Activated naive CD4-positive, alpha-beta T cell treated with Interleukin-2 at 50 U/mL for 16 hours (primary cell): ENCODE measurements around the gene RBM17.
"Not testable (repeated sequence)": the region's sequence is repeated elsewhere in the genome, so short reads cannot be mapped to it uniquely, and the experiment has no call there.

ENCODE experiments used
- DNase-seq: peaks from one replicate; pipeline ENCODE4 v3.0.0-alpha.2; 2020

Gene RBM17

GRCh38 chr10:6056411-6057135, 32.3 kb upstream of the RBM17 start:
- DNase-seq = no peak

- DNase-seq = no peak
Observed at GRCh38 chr10:6058682-6059475, 30.0 kb upstream of the RBM17 start.

- DNase-seq = no peak
Observed at GRCh38 chr10:6059506-6059905, 29.3 kb upstream of the RBM17 start.

DNA sequence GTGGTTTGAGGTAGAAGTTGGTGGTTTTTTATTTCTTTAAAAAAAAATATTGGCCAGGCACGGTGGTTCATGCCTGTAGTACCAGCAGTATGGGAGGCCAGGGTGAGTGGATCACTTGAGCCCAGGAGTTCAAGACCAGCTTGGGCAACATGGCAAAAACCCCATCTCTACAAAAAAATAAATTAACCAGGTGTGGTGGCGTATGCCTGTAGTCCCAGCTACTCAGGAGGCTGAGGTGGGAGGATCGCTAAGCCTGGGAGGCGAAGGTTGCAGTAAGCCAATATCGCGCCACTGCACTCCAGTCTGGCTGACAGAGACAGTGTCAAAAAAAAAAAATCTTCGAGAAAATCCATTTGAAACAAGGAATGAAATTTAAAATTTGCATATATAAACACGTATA, 27.8 kb upstream of the RBM17 start:
- DNase-seq = peak; percentile 39

GRCh38 chr10:6062101-6062771, 26.6 kb upstream of the RBM17 start, which contains the start of gene IL2RA:
Gene IL2RA, minus strand, starts transcription at chr10:6062367. Its CDS starts 216 bp downstream, at chr10:6062151.
- peak; percentile 82 for DNase-seq

- no peak for DNase-seq
Observed at GRCh38 chr10:6064119-6064518, 24.7 kb upstream of the RBM17 start.

DNA sequence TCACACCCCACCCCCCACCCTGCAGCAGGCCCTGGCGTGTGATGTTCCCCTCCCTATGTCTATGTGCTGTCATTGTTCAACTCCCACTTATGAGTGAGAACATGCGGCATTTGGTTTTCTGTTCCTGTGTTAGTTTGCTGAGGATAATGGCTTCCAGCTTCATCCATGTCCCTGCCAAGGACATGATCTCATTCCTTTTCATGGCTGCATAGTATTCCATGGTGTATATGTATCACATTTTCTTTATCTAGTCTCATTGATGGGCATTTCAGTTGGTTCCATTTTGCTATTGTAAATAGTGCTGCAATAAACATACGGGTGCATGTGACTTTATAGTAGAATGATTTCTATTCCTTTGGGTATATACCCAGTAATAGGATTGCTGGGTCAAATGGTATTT, 24.1 kb upstream of the RBM17 start:
- DNase-seq = not testable (repeated sequence)

- no peak for DNase-seq
Observed at GRCh38 chr10:6065406-6065805, 23.4 kb upstream of the RBM17 start.

DNA sequence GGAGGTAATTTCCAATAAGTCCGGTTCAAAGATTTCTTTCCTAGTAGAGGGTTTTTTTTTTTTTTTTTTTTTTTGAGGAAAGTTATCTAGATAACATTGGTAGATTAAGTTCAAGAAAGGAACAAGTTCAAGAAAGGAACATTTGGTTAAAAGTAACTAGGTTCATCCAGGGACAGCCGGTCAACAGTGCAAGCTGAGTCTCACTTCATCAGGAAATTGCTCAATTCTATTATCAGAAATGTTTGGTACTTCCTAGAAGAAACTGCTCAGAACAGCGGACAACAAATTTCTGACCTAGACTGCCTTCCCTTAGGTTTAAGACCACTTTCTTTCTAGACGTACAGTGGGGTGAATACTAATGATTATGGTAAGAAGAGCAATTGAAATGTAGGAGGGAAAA, 23.0 kb upstream of the RBM17 start:
- DNase-seq = no peak

DNA sequence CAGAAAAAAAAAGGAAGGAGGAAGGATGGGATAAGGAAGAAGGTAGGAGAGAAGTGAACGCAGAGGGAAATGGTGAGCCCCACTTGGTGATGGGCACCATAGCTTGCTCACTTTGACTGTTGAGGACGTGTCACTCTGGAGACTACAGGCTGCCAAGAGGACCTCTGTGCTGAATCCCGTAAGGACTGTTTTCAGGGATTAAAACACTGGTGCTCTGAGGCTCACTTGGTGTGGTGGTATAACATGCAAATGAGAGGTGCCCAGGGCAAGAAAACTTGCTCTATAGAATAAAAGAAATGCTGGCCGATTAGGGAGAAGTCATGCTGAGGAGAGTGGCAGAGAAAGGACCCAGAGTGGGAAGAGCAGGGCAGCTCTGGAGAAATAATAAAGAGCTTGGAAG, 21.4 kb upstream of the RBM17 start:
- no peak for DNase-seq

GRCh38 chr10:6068006-6068405, 20.8 kb upstream of the RBM17 start:
- DNase-seq = no peak

- DNase-seq = no peak
Observed at GRCh38 chr10:6068422-6068821, 20.4 kb upstream of the RBM17 start.

GRCh38 chr10:6069081-6069931, 19.5 kb upstream of the RBM17 start:
- no peak for DNase-seq

DNA sequence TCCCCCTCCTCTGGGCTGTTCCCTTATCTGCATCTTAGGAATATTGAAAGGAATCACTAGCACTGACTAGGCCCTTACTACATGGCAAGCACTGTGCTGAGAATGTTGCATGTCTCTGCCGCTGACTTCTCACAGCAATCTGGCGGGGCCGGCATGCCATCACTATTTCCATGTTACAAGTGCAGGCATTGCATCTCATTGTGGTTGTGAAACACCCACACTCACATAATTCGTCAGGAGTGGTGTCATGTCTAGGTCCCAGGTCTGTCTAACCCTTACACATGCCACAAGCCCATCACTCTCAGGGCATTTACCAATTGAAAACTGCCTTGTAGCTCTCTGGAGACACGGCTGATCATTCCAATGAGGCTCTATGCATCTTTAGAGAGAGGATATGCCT, 18.2 kb upstream of the RBM17 start:
- peak; percentile 78 for DNase-seq

DNA sequence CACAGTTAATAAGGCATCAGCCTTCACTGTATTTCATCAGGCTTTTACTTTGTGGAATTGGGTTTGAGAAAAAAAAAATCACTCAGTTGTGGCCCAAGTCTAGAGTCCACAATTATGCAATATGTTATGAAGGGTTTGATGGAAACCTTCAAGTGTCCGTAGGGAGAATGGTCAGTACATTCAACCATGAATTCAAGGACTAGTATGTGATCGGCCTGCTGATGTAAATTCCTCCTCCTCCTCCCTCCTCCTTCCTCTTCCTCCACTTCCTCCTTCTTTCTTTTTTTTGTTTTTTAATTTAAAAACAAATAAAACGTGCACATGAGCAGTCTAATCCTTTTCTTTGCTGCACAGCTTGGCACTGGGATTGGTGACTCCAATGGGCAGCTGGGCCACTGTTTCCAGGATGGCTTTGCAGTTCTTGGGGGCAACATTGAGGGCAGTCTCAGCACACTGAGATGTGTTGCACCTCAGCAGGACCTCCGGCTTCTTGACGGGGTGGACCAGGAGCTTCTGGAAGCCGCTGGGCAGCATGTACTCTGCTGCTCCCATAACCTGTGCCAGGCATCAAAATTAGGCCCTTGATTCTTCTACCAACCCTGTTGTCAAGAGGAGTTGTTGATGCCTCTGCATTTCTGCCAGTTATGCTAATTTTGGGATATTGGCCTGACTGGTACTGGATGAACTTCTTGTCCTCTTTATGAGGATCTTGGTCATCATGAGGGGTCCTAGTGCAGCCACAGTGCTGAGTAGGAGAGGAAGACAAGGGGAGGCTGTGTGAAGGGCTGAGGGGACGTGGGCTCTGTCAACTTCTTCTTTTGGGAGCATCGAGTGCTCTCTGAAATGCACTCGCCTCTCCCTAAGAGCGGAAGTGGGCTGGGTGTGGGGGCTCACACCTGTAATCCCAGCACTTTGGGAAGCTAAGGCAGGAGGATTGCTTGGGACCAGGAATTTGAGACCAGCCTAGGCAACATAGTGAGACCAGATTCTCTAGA, 17.4 kb upstream of the RBM17 start:
- no peak for DNase-seq

DNA sequence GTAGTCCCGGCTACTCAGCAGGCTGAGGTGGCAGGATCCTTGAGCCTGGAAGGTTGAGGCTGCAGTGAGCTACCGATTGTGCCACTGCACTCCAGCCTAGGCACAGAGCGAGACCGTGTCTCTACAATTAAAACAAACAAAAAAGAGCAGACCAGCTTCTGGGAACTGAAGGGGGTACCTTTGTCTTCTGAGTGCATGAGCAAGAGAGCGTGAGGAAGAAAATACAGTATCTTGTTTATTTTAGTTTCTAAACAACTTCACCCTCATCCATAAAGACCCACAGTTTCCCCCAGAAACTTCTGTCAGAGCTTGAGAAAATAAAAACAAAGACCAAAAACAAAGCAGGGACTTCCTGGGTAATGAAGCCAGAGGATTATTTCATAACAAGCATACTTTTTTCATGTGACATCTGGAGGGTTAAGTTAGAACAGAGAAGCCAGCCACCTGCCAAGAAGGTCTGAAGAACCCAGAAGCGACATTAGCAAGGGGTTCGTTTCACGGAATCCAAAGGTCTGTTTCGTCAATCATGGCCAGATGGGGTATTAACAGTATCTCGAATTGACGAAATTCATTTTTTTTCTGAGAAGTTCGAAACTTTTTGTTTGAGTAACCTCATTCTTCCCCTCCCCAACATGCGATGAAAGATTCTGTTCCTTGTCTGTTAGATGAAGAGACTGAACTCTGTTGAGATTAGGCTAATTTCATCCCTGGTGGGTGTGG, 16.5 kb upstream of the RBM17 start:
- DNase-seq = peak; percentile 58

DNA sequence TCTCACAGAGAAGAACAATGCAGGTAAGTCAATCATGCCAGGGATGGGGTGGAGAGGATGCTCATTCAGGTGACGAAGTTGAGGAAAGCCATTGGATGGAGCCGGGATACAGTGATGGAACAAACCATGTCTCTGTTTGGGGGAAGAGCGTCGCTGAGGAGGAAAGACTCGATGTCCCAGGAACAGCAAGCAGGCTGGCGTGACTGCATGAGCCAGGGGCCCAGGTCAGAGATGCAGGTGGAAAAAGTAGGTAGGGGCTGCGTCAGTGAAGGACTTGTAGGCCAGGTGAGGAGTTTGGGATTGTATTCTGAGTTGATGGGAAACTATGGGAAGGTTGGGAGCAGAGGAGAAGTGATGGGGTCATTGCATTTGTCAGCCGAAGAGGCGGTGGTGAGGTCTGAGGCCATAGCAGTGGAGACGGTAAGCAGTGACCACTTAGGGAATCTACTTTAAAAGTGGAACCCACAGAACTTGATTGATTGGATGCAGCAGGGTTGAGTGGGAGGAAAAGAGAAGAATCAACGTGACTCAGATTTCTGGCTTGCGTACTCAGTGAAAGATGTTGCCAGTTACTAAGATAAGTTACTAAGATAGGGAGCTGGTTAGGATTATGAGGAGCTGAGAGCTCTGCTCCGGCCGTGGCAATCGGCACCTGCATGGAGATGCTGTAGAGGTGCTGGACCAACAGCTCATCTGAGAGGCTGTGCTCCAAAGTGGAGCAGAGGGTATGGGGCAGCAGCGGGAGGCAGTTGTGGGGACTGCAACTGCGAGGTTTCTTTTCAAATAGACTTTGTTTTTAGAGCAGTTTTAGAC, 14.1 kb upstream of the RBM17 start:
- DNase-seq = no peak

GRCh38 chr10:6077071-6077675, 11.7 kb upstream of the RBM17 start:
- no peak for DNase-seq

DNA sequence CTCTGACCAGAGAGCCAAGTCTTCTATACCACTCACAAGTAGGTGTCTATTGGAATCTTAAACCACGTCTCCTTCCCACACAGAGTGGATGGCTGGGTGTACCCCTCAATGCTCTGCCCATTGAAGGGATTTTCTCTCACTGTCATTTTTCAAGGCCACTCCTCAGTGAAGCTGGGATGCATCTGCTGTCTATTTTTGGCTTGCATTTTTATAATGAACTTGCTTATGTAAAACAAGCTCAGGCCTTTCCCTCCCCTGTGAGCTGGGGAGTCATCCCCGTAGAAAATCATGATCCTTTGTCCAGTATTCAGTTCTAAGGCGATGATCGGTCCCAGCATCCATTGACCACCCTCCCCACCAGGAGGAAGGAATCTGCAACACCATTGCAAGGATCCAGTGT, 9.8 kb upstream of the RBM17 start:
- DNase-seq = no peak
